Lower leg skin (tissue), 3 donors: ENCODE data around the gene GGTA1.

ENCODE experiments used
- POLR2A ChIP-seq, 2 donors: fragments of 450-650 bp; IDR thresholded peaks; one replicate each; pipeline ENCODE4 v1.6.1; 2016 to 2017; ENCODE audit warnings: antibody characterized with exemption in 2 of 2, mild to moderate bottlenecking in 1 of 2, moderate library complexity in 1 of 2
- TF ChIP-seq, protein P1 (sequence below), 3 donors: fragments of 450-650 bp; IDR thresholded peaks; one replicate each; pipeline ENCODE4 v1.5.1; 2016; ENCODE audit warnings: antibody characterized with exemption in 3 of 3, mild to moderate bottlenecking in 3 of 3, moderate library complexity in 2 of 3

DNA sequence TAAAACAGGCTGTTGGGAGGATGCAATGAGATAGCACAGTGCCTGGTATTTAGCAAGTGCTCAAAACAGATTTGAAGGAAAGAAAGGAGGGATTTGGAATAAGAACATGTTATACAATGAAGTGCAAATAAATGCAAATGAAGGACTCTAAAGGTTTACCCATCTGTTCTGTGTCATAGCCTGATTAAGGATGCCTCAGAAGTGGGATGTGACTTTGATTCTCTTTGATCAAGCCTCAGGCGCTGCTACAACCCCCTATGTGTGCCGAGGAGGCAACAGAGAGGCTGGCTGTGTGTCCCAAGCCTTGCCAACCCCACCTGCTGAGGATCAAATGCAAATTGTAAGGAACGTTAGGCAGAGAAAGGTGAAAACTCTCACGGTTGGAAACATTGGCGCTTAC is 27.2 kb downstream of the GGTA1 start:
- no peak for TF ChIP-seq POLR2A (IDR thresholded peaks at IDR 0.05)
- TF ChIP-seq, protein P1, sequence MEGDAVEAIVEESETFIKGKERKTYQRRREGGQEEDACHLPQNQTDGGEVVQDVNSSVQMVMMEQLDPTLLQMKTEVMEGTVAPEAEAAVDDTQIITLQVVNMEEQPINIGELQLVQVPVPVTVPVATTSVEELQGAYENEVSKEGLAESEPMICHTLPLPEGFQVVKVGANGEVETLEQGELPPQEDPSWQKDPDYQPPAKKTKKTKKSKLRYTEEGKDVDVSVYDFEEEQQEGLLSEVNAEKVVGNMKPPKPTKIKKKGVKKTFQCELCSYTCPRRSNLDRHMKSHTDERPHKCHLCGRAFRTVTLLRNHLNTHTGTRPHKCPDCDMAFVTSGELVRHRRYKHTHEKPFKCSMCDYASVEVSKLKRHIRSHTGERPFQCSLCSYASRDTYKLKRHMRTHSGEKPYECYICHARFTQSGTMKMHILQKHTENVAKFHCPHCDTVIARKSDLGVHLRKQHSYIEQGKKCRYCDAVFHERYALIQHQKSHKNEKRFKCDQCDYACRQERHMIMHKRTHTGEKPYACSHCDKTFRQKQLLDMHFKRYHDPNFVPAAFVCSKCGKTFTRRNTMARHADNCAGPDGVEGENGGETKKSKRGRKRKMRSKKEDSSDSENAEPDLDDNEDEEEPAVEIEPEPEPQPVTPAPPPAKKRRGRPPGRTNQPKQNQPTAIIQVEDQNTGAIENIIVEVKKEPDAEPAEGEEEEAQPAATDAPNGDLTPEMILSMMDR (IDR thresholded peaks at IDR 0.05): no peak
